Fibroblast of mammary gland (primary cell): ENCODE data around the gene COTL1.
"Not testable (repeated sequence)": the region's sequence is repeated elsewhere in the genome, so short reads cannot be mapped to it uniquely, and the experiment has no call there.

ENCODE experiments used
- DNase-seq: peaks from one replicate; pipeline ENCODE4 v3.0.0-alpha.2; 2010; ENCODE audit warnings: low read depth
- H3K4me3 ChIP-seq: 2 replicates; pipeline ENCODE4 v1.5.1; 2011; ENCODE audit warnings: low read depth, mild to moderate bottlenecking, low read length, moderate library complexity; ENCODE audit not compliant: control insufficient read depth
- TF ChIP-seq, protein P1 (sequence below): conservative IDR thresholded peaks from 2 replicates; pipeline ENCODE4 v1.5.1; 2011; ENCODE audit warnings: low read depth, low read length, inconsistent platforms; ENCODE audit not compliant: control insufficient read depth, insufficient read depth

The COTL1 gene

DNA sequence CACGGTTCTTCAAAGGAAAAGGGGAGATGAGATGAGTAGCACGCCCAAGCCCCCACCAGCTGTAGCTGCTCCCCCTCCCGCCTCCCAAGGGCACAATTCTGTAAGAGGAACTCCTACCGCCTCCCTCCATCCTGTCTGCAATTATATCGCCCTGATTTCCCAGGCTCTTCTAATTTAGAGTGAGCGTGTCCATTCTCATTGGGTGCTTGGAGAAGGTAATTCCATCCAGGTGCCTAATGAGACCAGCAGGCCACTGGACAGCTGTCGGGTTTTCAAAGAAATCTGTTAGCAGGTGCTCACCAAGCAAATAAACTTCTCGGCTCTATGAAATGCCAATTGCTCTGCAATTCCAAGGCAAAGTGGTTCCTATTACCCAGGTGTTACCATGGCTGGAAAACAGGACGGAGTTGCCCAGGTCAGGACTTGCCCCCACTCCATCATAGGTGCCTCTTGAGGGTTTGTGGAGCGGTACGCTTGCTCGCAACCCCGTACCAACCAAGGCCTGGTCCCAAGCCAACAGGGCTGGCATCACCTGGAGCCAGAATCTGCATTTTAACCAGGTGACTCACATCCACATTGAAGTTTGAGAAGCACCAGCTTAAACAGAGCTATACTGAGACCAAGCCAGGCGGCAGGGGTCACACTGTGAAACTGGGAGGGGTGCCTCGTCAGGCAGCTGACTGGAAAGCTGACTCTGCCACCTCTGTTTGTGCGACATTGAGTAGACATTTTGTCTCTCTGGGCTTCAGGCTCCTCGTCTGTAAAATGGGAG lies 97.0 kb downstream of the COTL1 start:
- H3K4me3 ChIP-seq: no peak overlapping the region
- no peak for DNase-seq
- TF ChIP-seq, protein P1, sequence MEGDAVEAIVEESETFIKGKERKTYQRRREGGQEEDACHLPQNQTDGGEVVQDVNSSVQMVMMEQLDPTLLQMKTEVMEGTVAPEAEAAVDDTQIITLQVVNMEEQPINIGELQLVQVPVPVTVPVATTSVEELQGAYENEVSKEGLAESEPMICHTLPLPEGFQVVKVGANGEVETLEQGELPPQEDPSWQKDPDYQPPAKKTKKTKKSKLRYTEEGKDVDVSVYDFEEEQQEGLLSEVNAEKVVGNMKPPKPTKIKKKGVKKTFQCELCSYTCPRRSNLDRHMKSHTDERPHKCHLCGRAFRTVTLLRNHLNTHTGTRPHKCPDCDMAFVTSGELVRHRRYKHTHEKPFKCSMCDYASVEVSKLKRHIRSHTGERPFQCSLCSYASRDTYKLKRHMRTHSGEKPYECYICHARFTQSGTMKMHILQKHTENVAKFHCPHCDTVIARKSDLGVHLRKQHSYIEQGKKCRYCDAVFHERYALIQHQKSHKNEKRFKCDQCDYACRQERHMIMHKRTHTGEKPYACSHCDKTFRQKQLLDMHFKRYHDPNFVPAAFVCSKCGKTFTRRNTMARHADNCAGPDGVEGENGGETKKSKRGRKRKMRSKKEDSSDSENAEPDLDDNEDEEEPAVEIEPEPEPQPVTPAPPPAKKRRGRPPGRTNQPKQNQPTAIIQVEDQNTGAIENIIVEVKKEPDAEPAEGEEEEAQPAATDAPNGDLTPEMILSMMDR: no peak

DNA sequence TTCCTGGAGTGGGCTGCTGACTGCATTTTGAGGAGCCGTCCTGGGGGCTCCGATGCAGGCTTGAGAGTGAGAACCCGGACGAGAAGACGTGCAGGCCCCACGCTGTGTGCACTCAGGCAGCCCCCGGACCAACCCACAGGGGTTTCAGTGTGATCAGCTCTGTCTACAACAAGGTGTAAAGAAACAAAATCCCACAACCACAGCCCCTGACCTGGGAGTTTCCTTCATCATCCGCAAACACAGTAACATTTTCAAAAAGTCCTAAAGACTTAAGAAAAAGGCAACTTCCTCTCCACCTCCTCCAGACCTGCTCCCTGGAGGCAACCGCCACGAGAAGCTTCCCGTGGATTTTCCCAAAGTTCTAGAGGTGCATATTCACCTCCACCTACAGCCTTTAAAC lies 98.0 kb downstream of the COTL1 start:
- TF ChIP-seq, protein P1: no peak
- no peak overlapping the region for H3K4me3 ChIP-seq
- no peak for DNase-seq

DNA sequence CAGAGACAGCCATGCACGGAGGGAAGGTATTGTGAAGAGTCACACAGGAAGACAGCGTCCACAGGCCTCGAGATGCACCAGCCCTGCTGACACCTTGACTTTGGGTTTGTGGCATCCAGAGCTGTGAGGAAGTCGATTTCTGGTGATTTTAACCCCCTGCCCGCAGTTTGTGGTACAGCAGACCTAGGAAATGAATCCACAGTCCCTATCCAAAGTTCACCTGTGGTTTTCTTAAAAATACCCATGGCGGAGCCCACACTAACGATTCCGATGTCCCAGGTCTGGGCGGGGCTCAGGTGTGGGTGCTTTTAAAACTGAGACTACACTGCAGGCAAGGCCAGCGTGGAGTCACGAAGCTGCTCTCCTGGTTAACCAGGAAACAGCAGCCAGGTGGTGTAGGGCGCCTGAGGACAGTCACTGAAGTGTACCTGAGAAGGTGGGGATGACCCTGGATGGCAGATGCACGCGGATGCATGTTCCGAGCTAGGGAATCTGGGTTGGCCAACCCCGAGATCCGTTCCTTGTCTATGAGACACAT lies 99.0 kb downstream of the COTL1 start:
- no peak for DNase-seq
- H3K4me3 ChIP-seq: no peak overlapping the region
- TF ChIP-seq, protein P1: no peak

DNA sequence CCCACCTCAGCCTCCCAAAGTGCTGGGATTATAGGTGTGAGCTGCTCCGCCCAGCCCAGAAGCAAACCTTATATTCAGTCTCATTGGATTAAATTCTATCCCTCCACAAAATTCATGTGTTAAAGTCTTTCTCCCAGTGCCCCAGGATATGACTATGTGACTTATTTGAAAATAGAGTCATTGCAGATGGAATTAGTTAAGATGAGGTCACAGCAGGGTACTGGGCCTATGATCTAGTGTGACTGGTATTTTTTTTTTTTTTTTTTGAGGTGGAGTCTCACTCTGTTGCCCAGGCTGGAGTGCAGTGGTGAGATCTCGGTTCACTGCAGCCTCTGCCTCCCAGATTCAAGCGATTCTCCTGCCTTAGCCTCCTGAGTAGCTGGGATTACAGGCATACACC lies 99.7 kb downstream of the COTL1 start:
- DNase-seq: peak; percentile 89
- H3K4me3 ChIP-seq: not testable (repeated sequence)

DNA sequence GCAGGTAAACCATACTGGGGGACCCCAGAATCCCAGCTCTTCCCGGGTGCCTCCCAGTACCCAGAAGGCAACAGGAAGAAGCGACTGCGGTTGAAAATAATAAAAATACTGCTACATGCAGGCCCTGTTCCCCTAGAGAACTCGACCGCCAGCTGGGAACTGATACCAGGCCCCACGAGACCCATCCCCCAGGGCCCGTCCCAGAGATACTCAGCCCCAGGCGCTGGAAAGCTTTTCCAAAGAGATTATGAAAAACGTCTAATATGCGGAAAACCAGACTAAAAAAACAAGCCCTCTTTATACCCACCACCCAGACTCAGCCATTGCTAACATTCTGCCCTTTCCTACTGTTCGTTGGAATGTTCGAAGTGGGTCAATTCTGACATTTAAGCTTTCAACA lies 100.5 kb downstream of the COTL1 start:
- TF ChIP-seq, protein P1: no peak
- no peak overlapping the region for H3K4me3 ChIP-seq
- no peak for DNase-seq
